Smooth muscle cell (in vitro differentiated cells): ENCODE measurements around the gene IL1RAPL1. TPM values are rescaled to one million over a fixed set of nuclear protein-coding genes. Genes with fewer than 3 reads are reported as not detected.

Source experiments
- DNase-seq: peaks from one replicate; lab custom pipeline; 2025; ENCODE audit not compliant: unreplicated experiment; lab: John Stamatoyannopoulos, UW
- H2AFZ ChIP-seq: fragments of 200-600 bp; sonication (generic); 2 replicates; pipeline ENCODE4 v1.6.0; 2016; ENCODE audit warnings: antibody characterized with exemption, low read depth, mild to moderate bottlenecking
- H3F3A ChIP-seq: fragments of 200-600 bp; sonication (generic); 2 replicates; pipeline ENCODE4 v1.6.0; 2017; ENCODE audit warnings: antibody characterized with exemption, low read depth
- H3K27ac ChIP-seq: fragments of 200-600 bp; sonication (generic); 2 replicates; pipeline ENCODE4 v1.5.1; 2016; ENCODE audit warnings: low read depth, mild to moderate bottlenecking
- H3K27me3 ChIP-seq: fragments of 200-600 bp; sonication (generic); 2 replicates; pipeline ENCODE4 v1.6.1; 2016; ENCODE audit warnings: low read depth, mild to moderate bottlenecking
- H3K36me3 ChIP-seq: fragments of 200-600 bp; sonication (generic); 2 replicates; pipeline ENCODE4 v1.5.1; 2016; ENCODE audit warnings: low read depth
- H3K4me1 ChIP-seq: fragments of 200-600 bp; sonication (generic); 2 replicates; pipeline ENCODE4 v1.5.1; 2016; ENCODE audit warnings: low read depth
- H3K4me2 ChIP-seq: fragments of 200-600 bp; sonication (generic); 2 replicates; pipeline ENCODE4 v1.6.0; 2016; ENCODE audit warnings: mild to moderate bottlenecking
- H3K4me3 ChIP-seq: fragments of 200-600 bp; sonication (generic); 2 replicates; pipeline ENCODE4 v1.5.1; 2016; ENCODE audit warnings: mild to moderate bottlenecking
- H3K79me2 ChIP-seq: fragments of 200-600 bp; sonication (generic); 2 replicates; pipeline ENCODE4 v1.6.0; 2016; ENCODE audit warnings: low read depth, mild to moderate bottlenecking
- H3K9ac ChIP-seq: fragments of 200-600 bp; sonication (generic); 2 replicates; pipeline ENCODE4 v1.6.0; 2016; ENCODE audit warnings: low read depth
- H3K9me3 ChIP-seq: fragments of 200-600 bp; sonication (generic); replicated peaks from 2 replicates; pipeline ENCODE4 v1.5.1; 2016; ENCODE audit warnings: low read depth
- H4K20me1 ChIP-seq: fragments of 200-600 bp; sonication (generic); 2 replicates; pipeline ENCODE4 v1.6.0; 2016; ENCODE audit warnings: low read depth
- CTCF ChIP-seq: fragments of 200-600 bp; sonication (generic); IDR thresholded peaks from 2 replicates; pipeline ENCODE4 v1.5.1; 2017; ENCODE audit warnings: borderline replicate concordance, mild to moderate bottlenecking, antibody characterized with exemption; ENCODE audit not compliant: insufficient read depth, poor library complexity, severe bottlenecking
- WGBS: methylation state at CpG from one replicate; pipeline ENCODE4 v1.1.7; 2016; ENCODE audit warnings: low lambda C conversion rate; 5-methylcytosine and 5-hydroxymethylcytosine counted together
- polyA plus RNA-seq: library from polyadenylated mRNA; unstranded; fragments of >200 nt; fragmentation: Nextera tagmentation; extraction: Ambion mirVana; gene quantifications from 2 replicates; pipeline ENCODE4 v1.2.1, GENCODE V29; 2016
- total RNA-seq: library from RNA; depleted of rRNA; stranded (reverse); fragments of >200 nt; gene quantifications from 2 replicates; pipeline ENCODE4 v1.2.3, GENCODE V29; 2014

Gene IL1RAPL1
- total and polyA plus RNA-seq, 2 experiments from 2014 or later = 0.04 TPM; not detected in 1

GRCh38 chrX:29470030-29470429, 882.8 kb downstream of the IL1RAPL1 start:
- Histone ChIP-seq H3K4me1 (no peaks in the 10 kb centered on the region), H3K79me2 (no peaks in the 10 kb centered on the region), H2AFZ (no peak overlapping the region), H3K9ac (no peak overlapping the region), H3K9me3 (no peaks in the 10 kb centered on the region), H3K36me3 (no peaks in the 10 kb centered on the region), H3K4me3 (no peak overlapping the region), H3K27ac (no peak overlapping the region), H3K27me3 (no peaks in the 10 kb centered on the region), H4K20me1 (no peaks in the 10 kb centered on the region), H3K4me2 (no peak overlapping the region), H3F3A (no peaks in the 10 kb centered on the region)
- 60% methylated on average over 1 of the region's 1 CpG for WGBS
- TF ChIP-seq CTCF = no peak
- no peak for DNase-seq

- no peak overlapping the region for H3K9ac ChIP-seq
- H2AFZ ChIP-seq = no peak overlapping the region
- no peak overlapping the region for H3K4me2 ChIP-seq
- TF ChIP-seq CTCF = no peak
- H3K4me1 ChIP-seq = no peaks in the 10 kb centered on the region
- no peaks in the 10 kb centered on the region for H4K20me1 ChIP-seq
- H3F3A ChIP-seq = no peaks in the 10 kb centered on the region
- DNase-seq = no peak
- H3K27me3 ChIP-seq = no peaks in the 10 kb centered on the region
- no peaks in the 10 kb centered on the region for H3K36me3 ChIP-seq
- no peak overlapping the region for H3K4me3 ChIP-seq
- peaks cover 4% of the 10 kb centered on the region for H3K9me3 ChIP-seq
- no peaks in the 10 kb centered on the region for H3K79me2 ChIP-seq
- H3K27ac ChIP-seq = no peak overlapping the region
These were observed 884.6 kb downstream of the IL1RAPL1 start for GRCh38 chrX:29471829-29472228.

GRCh38 chrX:29477878-29478277, 890.6 kb downstream of the IL1RAPL1 start:
- no peak overlapping the region for H3K4me2 ChIP-seq
- no peak overlapping the region for H3K27ac ChIP-seq
- H3F3A ChIP-seq = no peaks in the 10 kb centered on the region
- no peak overlapping the region for H3K4me3 ChIP-seq
- no peak overlapping the region for H2AFZ ChIP-seq
- H3K9ac ChIP-seq = no peak overlapping the region
- no peaks in the 10 kb centered on the region for H3K27me3 ChIP-seq
- H4K20me1 ChIP-seq = no peaks in the 10 kb centered on the region
- no peaks in the 10 kb centered on the region for H3K4me1 ChIP-seq
- no peak for DNase-seq
- no peak for TF ChIP-seq CTCF
- H3K79me2 ChIP-seq = no peaks in the 10 kb centered on the region
- H3K9me3 ChIP-seq = peaks cover 4% of the 10 kb centered on the region
- H3K36me3 ChIP-seq = no peaks in the 10 kb centered on the region
- 40% methylated on average over 1 of the region's 1 CpG for WGBS

GRCh38 chrX:29478336-29479069, 891.3 kb downstream of the IL1RAPL1 start:
- H3K27ac ChIP-seq = no peak overlapping the region
- no peak for DNase-seq
- H3K36me3 ChIP-seq = no peaks in the 10 kb centered on the region
- no peak overlapping the region for H3K9ac ChIP-seq
- H3K4me1 ChIP-seq = no peaks in the 10 kb centered on the region
- no peaks in the 10 kb centered on the region for H3K27me3 ChIP-seq
- no peak overlapping the region for H2AFZ ChIP-seq
- H3K4me3 ChIP-seq = no peak overlapping the region
- peak overlapping the region; percentile 52 for H3K4me2 ChIP-seq
- no peaks in the 10 kb centered on the region for H3F3A ChIP-seq
- peaks cover 4% of the 10 kb centered on the region for H3K9me3 ChIP-seq
- peak; percentile 59 for TF ChIP-seq CTCF
- no peaks in the 10 kb centered on the region for H3K79me2 ChIP-seq
- 54% methylated on average over 10 of the region's 10 CpGs for WGBS
- H4K20me1 ChIP-seq = no peaks in the 10 kb centered on the region
